Measurements from ENCODE around the gene AGBL4.

Gene AGBL4

DNA sequence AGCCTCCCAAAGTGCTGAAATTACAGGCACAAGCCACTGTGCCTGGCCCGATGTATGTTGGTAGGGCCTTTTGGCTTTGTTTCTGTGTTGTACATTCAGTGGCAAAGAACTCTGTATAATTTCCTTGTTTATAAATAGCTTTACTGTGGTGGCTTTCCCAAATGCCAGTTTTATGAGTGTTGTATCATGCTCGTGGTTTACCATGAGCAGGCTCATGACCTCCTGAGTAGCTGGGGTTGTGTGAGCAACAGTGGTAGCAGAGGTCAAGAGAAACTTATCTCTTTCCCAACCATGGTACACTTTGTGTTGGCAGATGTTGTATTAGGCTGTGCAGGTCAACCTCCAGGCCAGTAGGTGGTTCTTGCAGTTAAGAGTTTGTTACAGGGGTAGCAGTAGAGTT, 826.7 kb downstream of the AGBL4 start:
- no peak for DNase-seq (ENCODE audit: low spot score)
- TF ChIP-seq, protein P1, sequence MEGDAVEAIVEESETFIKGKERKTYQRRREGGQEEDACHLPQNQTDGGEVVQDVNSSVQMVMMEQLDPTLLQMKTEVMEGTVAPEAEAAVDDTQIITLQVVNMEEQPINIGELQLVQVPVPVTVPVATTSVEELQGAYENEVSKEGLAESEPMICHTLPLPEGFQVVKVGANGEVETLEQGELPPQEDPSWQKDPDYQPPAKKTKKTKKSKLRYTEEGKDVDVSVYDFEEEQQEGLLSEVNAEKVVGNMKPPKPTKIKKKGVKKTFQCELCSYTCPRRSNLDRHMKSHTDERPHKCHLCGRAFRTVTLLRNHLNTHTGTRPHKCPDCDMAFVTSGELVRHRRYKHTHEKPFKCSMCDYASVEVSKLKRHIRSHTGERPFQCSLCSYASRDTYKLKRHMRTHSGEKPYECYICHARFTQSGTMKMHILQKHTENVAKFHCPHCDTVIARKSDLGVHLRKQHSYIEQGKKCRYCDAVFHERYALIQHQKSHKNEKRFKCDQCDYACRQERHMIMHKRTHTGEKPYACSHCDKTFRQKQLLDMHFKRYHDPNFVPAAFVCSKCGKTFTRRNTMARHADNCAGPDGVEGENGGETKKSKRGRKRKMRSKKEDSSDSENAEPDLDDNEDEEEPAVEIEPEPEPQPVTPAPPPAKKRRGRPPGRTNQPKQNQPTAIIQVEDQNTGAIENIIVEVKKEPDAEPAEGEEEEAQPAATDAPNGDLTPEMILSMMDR (IDR thresholded peaks at IDR 0.05; ENCODE audit: extremely low read depth, missing control alignments), result no peak

DNA sequence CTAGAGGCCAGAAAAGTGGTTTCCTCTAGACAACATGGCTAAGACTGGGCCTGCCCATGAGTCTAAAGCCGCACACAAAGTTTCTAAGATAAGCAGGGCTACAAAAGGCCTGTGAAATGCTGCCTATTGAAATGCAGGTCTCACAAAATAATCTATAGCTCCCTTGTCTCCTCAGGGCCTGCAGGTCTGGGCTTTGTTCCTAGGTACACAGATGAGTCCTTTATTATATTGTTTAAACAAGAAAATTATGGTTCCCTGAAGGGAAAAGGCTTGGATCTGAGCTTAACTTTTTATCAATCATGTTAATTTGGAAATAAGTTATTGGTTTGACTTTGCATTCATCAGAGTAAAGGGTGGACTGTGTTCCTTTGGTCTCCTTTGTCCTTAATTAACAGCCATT, 833.6 kb downstream of the AGBL4 start:
- TF ChIP-seq, protein P1 (IDR thresholded peaks at IDR 0.05; ENCODE audit: extremely low read depth, missing control alignments), result no peak
- no peak for DNase-seq (ENCODE audit: low spot score)

DNA sequence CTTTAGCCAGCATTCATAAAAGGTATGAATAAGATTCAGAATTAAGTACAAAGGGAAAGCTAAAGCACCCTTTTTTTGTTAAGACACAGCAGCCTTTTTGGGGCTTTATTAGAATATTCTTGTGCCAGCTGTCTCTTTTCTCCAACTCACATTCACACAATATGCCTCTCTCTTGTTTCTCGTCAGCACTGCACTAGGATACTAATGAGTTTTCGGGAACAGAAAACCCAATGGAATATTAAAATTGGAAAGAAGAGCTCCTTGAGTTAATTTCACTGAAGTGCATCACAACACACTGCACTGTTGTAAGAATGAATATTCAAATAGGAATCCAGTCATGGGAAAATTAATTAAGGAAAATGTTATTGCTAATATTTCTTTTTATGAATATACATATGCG, 836.7 kb downstream of the AGBL4 start:
- TF ChIP-seq, protein P1 (IDR thresholded peaks at IDR 0.05; ENCODE audit: extremely low read depth, missing control alignments), result no peak

DNA sequence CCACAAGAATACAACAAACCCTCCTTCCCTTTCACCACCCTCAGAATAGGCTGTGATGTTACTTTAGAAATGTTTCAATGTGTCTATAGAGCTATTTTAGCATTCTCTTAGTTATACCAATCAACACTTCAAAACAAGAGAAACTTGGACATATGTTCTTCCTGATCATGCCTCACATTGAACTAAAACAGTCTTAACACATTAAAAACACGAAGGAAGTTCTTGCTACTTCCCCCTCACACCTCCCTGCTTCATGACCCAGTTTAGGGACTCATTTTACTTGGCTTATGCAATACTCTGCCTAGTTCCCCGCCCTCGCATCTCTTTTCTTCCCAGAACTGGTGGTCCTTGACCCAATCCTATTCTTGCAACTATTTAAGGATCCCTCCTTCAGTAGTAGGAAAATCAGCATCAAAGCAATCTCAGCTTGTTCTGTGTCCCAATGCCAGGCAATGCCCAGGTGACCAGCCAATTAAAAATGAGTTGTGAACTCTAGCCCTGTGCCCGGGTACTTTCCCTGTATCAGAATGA, 838.2 kb downstream of the AGBL4 start:
- TF ChIP-seq, protein P1 (IDR thresholded peaks at IDR 0.05; ENCODE audit: extremely low read depth, missing control alignments), result no peak
- DNase-seq (ENCODE audit: low spot score), result no peak

More for the DNA sequence above, 836.7 kb downstream of the AGBL4 start:
- DNase-seq (ENCODE audit: low spot score), result no peak

DNA sequence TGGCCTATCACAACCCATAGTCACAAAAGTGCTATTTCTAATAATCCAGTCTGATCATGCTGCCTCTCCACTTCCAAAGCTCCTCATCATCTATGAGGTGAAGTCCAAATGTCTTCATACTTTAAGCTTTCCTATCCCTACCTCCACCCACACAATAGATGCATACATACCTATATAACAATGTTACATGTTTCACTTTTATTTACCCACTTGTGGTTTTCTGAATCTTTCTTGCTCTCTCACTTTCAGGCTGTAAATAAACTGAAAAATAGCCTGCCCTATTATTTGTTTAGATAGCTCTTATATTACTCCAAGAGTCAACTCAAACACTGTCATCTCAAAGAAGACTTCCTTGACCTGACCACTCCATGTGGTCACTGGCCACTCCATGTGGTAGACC, 840.3 kb downstream of the AGBL4 start:
- no peak for DNase-seq (ENCODE audit: low spot score)
- TF ChIP-seq, protein P1 (IDR thresholded peaks at IDR 0.05; ENCODE audit: extremely low read depth, missing control alignments), result no peak

DNA sequence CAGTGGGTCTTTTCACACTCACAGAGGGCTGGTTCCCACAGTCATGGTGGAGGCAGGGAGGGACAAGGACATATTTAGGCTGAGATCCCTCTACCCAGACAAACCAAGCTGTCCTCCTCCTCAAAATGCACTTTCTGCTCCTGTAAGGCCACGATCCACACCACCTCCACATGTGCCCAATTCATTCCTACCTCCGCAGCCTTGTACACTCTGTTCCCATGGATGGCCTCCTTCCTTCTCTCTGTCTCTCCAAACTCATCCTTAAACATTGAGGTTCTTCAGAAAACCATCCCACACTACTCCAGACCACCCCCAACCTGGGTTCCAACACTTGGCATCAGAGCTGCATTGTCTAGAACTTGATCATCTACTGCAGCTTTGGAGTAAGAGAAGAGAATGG, 842.7 kb downstream of the AGBL4 start:
- no peak for DNase-seq (ENCODE audit: low spot score)
- TF ChIP-seq, protein P1 (IDR thresholded peaks at IDR 0.05; ENCODE audit: extremely low read depth, missing control alignments), result no peak

DNA sequence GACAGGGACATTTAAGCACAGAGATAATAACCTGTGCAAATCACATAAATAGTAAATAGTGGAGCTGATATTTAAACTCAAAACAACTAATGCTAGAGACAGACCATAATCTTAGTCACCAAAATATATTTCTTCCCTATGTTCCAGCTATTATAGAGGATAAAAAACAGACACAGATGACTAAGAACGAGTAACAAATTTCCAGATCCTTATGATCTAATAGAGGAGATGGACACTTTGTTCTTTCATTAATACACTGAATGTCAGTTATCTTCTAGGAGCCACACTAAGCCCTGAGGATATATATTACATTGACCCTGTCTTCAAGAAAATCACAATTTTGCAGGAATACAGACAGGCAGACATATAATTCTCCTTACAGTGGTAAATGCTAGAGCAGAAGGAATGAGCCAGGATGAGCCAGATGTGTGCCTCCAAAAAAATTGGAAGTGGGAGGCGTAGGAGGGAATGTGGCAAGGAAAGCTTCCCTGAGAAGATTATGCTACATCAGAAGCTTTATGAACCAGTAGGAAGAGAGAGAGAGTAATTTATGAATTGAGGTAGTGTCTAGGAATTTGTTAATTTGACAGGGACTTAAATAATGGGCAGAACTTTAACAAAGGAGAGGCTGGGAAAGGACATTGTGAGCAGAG, 851.7 kb downstream of the AGBL4 start:
- no peak for DNase-seq (ENCODE audit: low spot score)
- TF ChIP-seq, protein P1 (IDR thresholded peaks at IDR 0.05; ENCODE audit: extremely low read depth, missing control alignments), result no peak

All from GM20000 (cell line).